CD4-positive, alpha-beta T cell treated with Interleukin-6 for 4 hours (primary cell): Measurements from ENCODE around the gene GIPC1.
A peak's percentile ranks its signal among the peaks of the same experiment; 100 is the strongest.
"Not testable (repeated sequence)": the region's sequence is repeated elsewhere in the genome, so short reads cannot be mapped to it uniquely, and the experiment has no call there.

Source experiments
- DNase-seq: peaks from one replicate; pipeline ENCODE4 v3.0.0-alpha.2; 2020; ENCODE audit warnings: mixed read lengths

Gene GIPC1

DNA sequence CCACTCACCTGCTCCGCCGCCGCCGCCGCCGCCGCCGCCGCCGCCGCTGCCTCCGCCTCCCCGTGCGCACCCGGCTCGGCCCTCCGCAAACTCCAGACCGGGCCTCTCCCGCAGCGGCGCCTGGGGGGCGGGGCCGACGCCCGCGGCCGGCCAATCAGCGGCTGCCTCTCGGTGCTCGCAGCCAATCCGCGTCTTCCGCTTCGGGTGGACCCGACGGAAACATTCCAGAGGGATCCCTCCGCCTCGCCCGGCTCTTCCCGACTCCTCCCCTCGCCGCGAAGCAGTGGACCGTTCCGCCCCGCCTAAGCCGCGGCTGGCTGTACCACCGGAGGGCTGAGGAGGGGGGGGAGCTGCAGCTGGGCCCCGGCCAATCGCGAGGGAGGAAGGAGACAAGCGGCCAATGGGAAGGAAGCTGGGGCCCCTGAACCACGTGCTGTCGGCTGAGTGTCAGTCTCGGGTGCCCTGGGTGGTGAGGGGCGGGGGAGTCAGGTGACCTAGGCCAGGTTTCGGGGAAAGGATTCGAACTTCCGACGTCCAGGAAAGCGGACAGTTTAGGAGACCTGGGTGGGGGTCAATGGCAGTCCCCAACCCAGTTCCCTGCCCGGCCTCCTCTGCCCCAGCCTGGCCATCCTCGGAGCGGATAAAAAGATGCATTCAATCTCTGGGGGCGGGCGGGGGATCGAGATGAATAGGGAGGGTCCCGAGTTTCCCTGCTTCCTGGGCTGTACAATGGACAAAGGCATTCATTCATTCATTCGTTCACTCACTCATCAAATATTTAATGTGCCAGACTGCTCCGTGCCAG lies at the start of gene GIPC1:
Gene GIPC1 (minus strand): TSS at position 99 of the 805 bp plus-strand sequence. CDS start 13,151 bp downstream, outside the sequence.
- peak; percentile 86 for DNase-seq

DNA sequence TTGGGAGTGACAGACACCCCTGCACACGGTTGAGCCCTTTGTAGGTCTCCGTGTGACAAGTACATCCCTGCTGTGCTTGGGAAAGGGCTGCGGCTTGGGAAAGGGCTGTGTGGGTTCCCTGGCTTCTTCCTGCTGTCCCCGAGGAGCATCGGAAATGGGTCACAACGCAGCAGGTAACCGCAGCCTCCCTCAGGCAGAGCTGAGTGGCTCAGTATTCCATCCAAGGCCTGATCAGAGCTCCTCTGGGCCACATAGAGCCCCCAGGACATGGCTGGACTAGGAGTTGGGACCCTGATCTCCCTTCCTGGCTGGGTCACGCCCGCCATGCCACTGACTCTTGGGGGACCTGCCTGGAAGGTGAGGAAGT lies 49.8 kb upstream of the GIPC1 start:
- DNase-seq = no peak

GRCh38 chr19:14544977-14545715 lies 49.2 kb upstream of the GIPC1 start:
- DNase-seq = no peak

- DNase-seq = no peak
Measured at GRCh38 chr19:14544047-14544446, 48.1 kb upstream of the GIPC1 start.

- DNase-seq = no peak
Measured at GRCh38 chr19:14542711-14543328, 46.9 kb upstream of the GIPC1 start.

GRCh38 chr19:14541979-14542378 lies 46.1 kb upstream of the GIPC1 start:
- DNase-seq = not testable (repeated sequence)

DNA sequence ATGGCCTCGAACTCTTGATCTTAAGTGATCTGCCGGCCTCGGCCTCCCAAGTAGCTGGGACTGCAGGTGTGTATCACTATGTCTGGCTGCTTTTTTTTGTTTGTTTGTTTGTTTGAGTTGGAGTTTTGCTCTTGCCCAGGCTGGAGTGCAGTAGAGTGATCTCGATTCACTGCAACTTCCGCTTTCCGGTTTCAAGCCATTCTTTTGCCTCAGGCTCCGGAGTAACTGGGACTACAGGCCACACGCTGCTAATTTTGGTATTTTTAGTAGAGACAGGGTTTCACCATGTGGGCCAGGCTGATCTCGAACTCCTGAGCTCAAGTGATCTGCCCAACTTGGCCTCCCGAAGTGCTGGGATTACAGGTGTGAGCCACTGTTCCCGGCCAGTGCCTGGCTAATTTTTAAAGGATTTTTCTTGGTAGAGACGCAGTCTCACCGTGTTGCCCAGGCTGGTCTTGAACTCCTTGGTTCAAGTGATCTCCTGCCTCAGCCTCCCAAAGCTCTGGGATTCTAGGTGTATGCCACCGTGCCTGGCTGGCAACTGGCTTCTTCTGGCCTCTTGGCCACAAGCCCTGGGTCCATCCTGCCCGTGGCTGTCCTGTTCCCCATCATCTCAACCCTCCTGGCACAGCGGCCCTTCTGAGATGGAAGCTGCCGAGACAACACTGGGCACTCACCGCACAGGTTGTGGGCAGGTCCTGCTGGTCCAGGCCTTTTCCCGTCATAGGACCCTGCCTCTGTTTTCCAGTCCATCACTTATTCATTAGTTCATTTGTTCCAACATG lies 45.0 kb upstream of the GIPC1 start:
- no peak for DNase-seq

DNA sequence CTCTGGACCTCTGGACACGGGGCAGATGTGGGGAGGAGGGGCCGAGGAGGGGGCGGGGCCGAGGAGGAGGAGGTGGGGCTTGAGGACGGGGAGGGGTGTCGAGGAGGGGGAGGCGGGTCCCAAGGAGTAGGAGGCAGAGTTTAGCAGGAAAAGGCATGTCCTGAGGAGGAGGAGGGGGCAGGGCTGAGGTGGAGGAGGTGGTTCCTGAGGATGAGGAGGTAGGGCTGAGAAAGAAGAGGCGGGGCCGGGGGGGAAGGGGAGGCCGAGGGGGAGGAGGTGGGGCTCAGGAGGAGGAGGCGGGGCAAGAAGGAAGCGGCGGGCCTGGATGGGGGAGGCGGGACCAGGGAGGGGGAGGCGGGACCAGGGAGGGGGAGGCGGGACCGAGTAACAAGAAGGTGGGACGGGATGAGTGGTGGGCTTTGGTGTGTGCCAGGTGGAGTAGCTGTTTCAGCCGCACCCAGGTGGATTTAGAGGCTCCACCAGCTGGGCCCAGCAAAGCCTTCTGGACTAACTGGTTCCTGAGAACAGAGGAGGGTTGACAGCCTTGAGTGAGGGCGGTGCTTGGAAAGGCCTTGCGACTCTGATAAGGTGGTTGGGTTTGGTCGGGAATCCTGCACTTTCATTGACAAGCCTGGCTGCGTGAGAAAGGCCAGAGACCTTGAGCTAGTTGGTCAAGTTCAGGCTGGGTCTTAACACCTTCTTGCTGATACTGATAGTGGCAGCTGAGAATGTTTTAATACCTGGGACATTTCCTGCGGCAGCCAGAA lies 41.2 kb upstream of the GIPC1 start:
- DNase-seq = peak; percentile 71

DNA sequence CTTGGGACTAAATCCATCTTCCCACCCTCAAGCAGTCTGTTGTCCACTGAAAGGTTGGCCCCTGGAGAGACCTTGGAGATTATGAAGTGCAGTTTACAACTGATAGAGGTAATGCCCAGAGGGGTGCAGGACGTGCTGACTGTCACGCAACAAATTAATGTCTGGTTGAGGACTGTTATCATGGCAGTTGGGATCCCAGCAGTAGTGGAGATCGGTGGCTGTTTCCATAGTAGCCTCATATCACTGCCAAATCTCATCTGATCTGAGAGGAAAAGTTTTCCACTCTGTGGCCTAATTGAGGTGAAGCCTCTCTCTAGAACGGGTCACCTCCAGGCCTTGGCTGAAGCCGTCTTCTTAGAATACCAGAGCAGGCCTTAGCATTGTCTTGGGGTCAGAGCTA lies 37.5 kb upstream of the GIPC1 start:
- DNase-seq = no peak

GRCh38 chr19:14530506-14530905 lies 34.6 kb upstream of the GIPC1 start:
- DNase-seq = no peak

DNA sequence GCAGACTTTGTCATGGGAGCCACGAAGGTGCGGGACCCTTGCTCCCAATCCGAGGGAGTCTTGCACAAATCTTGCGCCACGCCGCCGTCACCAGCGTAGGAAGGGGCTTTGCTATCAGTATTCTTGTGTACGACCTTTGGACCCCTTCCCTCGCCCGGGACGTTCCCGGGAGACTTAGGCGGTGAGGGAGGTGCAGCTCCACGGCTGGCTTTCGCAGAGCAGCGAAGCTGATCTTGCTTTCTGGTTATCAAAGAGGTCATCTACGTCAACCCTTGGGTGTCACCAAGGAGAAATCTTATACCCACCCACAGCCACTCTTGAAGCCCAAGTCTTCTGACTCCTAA lies 34.0 kb upstream of the GIPC1 start:
- DNase-seq = no peak

GRCh38 chr19:14529254-14530004 lies 33.5 kb upstream of the GIPC1 start, which contains the start of gene TECR:
Gene TECR, plus strand, starts transcription at chr19:14529594. Its CDS starts 103 bp downstream, at chr19:14529697.
- peak; percentile 100 for DNase-seq

- no peak for DNase-seq
Measured at GRCh38 chr19:14528419-14529253, 32.7 kb upstream of the GIPC1 start.

- no peak for DNase-seq
Measured at GRCh38 chr19:14526423-14526822, 30.5 kb upstream of the GIPC1 start.

GRCh38 chr19:14525729-14526128 lies 29.8 kb upstream of the GIPC1 start:
- DNase-seq = no peak

DNA sequence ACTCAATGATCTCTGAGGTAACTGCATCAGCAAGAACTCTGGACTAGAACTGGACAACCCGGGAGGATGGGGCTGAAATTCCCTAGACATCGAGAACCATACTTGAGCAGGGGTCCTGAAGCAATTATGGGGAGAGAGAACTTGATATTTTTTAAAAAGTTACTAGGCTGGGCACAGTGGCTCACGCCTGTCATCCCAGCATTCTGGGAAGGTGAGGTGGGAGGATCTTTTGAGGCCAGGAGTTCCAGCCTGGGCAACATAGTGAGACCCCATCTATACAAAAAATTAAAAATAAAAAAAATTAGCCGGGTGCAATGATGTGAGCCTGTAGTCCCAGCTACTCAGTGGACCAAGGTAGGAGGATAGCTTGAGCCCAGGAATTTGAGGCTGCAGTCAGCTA lies 24.6 kb upstream of the GIPC1 start:
- DNase-seq = no peak

DNA sequence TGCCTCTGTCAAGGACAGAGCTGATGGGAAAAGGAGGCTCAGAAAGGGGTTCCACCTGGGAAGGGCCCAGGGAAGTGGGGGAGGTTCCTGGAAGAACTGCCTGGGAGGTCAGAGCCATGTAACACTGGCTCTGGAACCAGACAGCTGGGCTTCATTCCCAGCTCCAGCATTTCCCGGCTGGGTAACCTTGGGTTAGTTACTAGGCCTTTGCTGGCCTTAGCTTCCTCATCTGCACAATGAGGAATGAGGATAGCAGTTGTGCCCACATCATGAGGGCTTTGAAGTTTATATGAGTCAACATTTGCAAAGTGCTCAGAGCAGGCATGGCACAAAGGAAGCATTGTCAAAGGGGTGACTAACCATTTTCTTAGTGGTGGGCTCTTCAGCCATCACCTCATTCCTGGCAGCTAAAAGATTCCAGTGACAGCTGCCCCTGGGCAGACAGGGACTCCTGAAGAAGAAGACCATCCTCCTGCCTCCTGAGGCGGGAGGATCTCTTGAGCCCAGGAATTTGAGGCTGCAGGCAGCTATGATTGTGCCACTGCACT lies 24.0 kb upstream of the GIPC1 start:
- peak; percentile 58 for DNase-seq

- no peak for DNase-seq
Measured at GRCh38 chr19:14519245-14519859, 23.4 kb upstream of the GIPC1 start.

DNA sequence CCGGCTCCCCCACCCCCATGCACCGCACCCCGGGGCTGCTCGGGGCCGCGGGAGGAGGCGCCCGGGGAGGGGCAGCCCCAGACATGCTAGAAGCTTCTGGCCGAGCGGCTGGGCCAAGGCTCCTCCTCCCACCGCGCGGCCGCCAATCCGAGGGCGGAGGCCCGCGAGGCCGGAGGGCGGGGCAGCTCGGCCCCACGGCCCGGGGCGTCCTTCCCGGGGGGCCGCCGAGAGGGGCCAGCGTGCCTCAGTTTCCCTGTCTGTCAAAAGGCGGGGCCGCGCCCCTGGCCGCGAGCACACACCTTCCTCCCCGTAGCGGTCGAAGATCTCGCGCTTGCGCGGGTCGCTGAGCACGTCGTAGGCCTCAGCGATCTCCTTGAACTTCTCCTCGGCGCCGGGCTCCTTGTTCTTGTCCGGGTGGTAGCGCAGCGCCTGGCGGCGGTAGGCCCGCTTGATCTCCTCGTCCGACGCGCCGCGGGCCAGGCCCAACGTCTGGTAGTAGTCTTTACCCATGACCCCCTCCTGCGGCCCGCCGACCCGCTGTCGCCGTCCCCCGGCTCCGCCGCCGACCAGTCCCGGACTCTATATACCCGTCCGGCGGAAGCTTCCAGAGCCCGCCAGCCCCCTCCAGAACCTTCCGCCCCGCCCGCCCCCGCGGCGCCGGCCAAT lies 22.0 kb upstream of the GIPC1 start, which contains the start of gene DNAJB1:
Gene DNAJB1 (minus strand): TSS at position 558 of the 666 bp plus-strand sequence. CDS start 48 bp downstream, at position 510.
- peak; percentile 72 for DNase-seq
